T-helper 2 cell treated with Interferon-gamma antibody and Interleukin-4, amounts not matched to agents 100 ng/mL and 5 ng/mL, for 36 hours (primary cell): ENCODE results near the gene MXI1. TPM values are rescaled to one million over a fixed set of nuclear protein-coding genes. Genes with fewer than 3 reads are reported as not detected.
"Not testable (repeated sequence)": the region's sequence is repeated elsewhere in the genome, so short reads cannot be mapped to it uniquely, and the experiment has no call there.

Experiments
- intact Hi-C: fragments of 100-400 bp; cut with micrococcal nuclease; formaldehyde crosslinking; loops from one replicate; pipeline ENCODE4 v1.15.1; 2023
- total RNA-seq: library from RNA; stranded (reverse); gene quantifications from 2 replicates; pipeline ENCODE4 v1.2.3, GENCODE V29; 2022

Gene MXI1
- total RNA-seq, 1 donor from 2014 or later: 8.5 TPM

DNA sequence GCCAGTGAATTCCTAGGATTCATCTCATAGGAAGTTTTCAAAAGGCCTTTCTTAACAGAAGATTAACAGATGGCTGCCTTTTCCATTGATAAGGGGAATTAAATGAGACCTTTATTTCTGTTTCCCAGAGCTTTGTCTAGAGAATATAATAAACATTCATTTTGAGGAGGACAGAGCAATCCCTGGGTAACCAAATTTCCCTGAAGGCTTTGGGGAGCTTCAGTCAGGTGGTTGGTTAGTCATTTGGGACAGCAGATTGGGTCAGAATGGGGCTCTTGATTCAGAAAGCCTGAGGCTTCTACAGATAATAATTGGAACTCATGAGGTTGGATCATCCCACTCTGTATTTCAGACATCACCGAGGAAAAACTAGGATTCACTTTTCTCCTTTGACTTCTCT lies 21.8 kb downstream of the MXI1 start:
- intact Hi-C loops: loop anchor here (5.0 to 10.0 kb wide), 5 partner anchors 48 to 688 kb away; partner anchors contain the start of genes BBIP1, SHOC2 and XPNPEP1

GRCh38 chr10:110233846-110234245 lies 26.4 kb downstream of the MXI1 start:
- intact Hi-C loops: no loop called here

DNA sequence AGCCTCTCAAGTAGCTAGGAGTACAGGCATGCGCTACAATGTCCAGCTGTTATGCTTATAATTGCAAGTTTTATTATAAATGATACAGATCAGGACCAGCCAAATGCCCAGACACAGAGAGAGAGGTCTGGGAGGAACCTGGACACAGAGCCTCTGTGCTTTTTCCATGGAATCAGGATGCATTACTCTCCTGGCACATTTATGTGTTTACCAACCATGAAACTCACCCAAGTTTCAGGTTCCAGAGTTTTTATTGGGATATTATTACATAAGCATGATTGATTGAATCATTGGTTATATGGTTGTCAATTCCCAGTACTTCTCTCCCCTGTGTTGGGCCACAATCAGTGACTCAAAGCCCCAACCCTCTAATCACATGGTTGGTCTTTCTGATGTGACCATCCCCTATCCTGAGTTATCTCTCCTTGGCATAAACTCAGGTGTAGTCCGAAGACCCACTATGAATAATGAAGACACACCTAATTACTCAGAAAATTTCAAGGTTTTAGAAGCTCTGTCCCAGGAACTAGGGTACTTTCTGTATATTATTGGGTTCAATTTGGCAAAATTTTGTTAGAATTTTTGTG lies 30.6 kb downstream of the MXI1 start:
- intact Hi-C loops: no loop called here

- intact Hi-C loops: no loop called here
Measured at GRCh38 chr10:110239892-110240291, 32.5 kb downstream of the MXI1 start.

DNA sequence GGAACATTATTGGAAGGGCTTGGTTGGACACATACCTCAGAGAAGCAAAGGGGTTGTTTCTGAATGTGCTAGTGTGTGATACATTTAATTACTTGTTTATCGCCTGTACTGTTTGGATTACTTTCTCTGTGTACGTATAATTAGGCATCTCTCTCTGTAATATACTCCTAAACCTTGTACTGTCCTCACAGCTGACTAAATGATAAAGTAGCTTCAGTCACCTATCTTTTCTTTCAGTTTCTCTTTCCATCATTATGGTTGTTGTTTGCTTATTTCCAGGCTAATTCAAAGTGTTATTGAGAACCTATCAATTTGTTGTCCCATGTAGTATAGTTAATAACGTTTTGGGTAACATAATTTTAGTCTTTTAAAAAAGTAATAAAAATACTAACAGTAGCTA lies 34.0 kb downstream of the MXI1 start:
- intact Hi-C loops: no loop called here

DNA sequence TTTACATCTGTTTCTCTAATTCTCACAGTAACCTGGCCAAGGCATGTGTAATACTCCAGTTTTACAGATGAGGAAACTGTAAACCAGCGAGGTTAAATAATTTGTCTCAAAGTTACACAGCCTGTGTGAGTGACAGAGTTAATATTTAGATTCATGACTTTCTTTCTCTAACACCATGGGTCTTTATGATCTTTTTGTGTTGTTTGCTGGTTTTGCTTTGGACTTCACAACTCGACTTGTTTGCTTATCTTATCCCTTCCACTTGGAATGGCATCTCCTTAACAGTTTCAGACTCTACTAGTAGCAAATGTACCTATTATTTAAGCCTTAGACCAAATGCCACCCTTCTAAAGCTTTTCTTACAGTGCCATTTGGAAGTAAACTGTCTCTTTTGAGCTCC lies 34.4 kb downstream of the MXI1 start:
- intact Hi-C loops: no loop called here

DNA sequence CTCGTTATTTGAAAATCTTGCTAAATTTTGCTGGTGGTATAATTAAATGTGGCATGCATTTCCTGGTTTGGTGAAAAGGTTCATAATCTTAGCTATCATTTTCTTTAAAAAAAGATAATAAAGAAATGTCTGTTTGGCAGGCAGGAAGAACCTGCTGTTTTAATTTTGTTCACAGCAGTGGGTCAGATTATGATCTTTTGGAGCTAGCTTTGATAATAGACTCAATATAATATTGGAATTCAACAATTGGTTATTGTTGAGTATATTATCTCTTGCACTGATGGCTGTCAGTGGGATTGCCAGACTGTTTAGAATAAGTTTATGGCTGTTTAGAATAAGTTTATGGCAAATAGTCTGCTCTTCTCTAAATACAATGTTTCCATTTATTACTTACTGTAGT lies 35.1 kb downstream of the MXI1 start:
- intact Hi-C loops: no loop called here

GRCh38 chr10:110244550-110244949 lies 37.1 kb downstream of the MXI1 start:
- intact Hi-C loops: no loop called here

DNA sequence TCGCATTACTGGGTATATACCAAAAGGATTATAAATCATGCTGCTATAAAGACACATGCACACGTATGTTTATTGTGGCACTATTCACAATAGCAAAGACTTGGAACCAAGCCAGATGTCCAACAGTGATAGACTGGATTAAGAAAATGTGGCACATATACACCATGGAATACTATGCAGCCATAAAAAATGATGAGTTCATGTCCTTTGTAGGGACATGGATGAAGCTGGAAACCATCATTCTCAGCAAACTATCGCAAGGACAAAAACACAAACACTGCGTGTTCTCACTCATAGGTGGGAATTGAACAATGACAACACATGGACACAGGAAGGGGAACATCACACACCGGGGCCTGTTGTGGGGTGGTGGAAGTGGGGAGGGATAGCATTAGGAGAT lies 40.4 kb downstream of the MXI1 start:
- intact Hi-C loops: not testable (repeated sequence)

DNA sequence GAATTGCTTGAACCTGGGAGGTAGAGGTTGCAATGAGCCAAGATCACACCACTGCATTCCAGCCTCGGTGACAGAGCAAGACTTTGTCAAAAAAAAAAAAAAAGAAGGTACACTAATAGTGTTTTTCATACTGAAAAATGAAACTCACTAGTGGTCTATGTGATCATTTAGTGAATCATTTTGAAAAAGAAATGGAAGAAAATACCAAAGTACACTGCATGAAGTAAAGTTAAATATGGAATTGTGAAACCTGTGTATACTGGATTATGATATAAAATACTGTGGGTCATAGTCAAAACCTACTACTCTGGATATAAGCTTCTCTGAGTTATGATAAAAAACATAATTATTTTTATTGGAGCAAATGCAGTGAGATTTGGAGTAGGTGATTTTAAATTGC lies 42.1 kb downstream of the MXI1 start:
- intact Hi-C loops: not testable (repeated sequence)

DNA sequence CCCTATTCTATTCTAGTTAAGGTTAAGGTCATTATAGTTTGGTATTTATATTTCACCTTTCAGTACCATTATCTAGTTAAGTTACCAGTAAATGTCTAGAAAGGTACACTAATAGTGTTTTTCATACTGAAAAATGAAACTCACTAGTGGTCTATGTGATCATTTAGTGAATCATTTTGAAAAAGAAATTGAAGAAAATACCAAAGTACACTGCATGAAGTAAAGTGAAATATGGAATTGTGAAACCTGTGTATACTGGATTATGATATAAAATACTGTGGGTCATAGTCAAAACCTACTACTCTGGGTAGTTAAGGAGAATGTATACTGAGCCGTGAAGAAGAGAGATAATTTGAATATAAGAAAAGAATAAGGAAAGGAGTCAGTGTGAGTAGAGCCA lies 44.0 kb downstream of the MXI1 start:
- intact Hi-C loops: not testable (repeated sequence)

GRCh38 chr10:110252151-110252550 lies 44.7 kb downstream of the MXI1 start:
- intact Hi-C loops: no loop called here

- intact Hi-C loops: no loop called here
Measured at GRCh38 chr10:110254467-110254866, 47.1 kb downstream of the MXI1 start.

DNA sequence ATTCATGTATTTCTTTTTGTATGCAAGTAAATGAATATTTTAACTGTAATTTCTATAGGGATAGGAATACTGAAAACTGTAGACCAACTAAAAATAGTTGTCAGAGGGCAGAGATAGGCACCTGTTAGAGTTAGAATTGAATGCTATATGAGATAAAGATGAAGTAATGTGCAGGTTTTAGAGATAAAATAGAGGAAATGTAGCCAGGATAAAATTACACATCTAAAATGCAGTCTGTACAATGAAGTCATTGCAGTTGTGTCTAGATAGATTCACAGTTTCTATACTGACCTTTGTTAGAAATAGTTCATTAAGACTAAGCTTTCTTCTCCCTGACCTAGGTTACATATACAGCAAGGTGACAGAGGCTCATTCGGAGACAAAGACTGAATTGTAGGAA lies 51.1 kb downstream of the MXI1 start:
- intact Hi-C loops: no loop called here

GRCh38 chr10:110259317-110259716 lies 51.9 kb downstream of the MXI1 start:
- intact Hi-C loops: no loop called here

DNA sequence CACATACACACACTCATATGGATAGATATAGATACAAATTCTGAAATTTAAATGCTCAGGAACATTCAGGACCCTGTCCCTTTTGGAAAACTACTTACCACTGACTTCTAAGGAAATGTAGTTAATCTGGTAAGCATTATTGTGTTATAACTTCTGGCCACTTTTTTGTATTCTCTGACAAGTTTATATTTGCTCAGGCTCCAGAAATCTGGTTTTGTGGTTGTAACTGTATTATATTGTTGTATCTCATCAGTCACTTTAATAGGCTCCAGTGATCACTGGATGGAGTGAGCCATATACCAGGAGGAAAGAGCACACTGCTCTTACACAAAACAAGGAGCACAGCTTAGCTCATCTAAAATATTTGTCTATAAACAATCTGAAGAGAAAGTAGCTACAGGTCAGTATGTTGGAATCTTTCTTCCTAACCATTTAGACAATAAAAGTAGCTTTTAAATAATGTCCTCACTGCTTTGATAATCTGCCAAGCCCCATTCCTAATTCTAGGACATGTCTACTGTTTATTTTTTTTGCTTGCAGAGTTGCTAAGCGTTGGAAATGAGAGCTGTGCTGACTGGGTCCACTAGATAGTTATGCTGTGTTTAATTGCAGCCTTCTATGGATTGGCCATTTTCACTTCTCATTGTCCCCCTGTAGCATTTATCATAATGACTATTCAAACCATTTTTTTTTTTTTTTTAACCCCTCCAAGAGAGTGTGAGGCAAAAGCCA lies 53.5 kb downstream of the MXI1 start:
- intact Hi-C loops: no loop called here

GRCh38 chr10:110263164-110263563 lies 55.8 kb downstream of the MXI1 start:
- intact Hi-C loops: no loop called here

GRCh38 chr10:110265573-110266193 lies 58.3 kb downstream of the MXI1 start:
- intact Hi-C loops: no loop called here

GRCh38 chr10:110267276-110267675 lies 59.9 kb downstream of the MXI1 start:
- intact Hi-C loops: no loop called here

DNA sequence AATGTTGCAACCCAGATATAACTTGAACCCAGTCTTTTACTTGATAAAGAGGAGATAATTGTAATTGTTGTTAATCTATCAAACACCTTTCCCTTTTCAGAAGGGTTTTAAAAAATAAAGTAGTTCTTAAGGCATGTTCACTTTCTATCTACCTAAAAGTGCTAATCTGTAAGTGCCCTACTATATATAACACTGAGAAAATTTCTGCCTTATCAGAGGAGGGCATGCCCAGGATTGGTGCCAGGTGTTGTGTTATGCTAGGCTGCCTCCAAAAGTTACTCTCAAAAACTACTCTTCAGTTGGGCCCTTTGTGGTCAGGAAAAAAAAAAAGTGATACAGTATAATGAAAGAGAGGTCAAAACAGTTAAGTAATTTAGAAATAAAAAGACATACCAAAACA lies 61.0 kb downstream of the MXI1 start:
- intact Hi-C loops: no loop called here

- intact Hi-C loops: no loop called here
Measured at GRCh38 chr10:110268971-110269370, 61.6 kb downstream of the MXI1 start.

DNA sequence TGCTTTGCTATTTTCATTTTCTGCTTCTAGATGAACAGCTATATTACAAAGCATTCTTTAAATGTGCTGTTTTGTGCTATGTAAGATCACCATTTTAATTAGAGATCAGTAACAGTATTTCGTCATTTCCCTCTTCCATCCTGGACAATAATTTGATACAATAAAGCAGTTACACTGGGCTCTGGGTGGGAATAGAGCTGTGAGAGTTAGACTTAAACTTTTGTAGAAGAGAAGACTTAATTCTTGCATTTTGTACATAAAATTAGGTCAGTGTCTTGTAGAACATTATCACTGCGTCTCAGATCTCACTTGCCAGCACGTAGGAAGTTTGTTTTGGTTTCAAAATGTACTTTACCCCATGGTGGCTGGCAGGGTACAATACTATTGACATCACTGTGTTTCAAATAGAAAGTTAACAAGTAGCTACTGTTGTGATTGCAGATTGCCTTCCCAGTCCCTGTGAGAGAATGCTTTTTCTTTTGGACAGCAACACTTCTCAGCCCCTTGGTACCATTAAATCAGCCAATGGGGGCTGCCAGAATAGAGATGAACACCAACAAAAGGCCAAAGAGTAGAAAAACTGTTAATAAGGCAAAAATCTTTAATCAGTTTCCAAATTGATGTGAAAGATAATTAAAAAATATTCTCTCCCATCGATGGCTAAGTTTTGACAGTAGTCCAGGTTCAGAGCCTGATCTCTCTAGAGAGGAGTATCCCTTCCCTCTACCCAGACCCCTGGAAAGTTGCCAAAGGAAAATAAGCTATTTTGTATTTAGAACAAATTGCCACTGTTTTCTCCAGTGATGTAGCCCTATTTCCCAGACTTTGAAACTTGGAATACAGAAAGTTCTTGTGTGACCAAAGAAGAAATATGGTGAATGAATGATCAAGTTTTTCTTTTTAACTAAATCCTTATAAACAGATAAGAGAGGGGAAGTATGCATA lies 62.2 kb downstream of the MXI1 start:
- intact Hi-C loops: no loop called here
